NB4 (cell line): Measurements from ENCODE around the gene BMP15.

Source experiments
- DNase-seq: peaks from one replicate; pipeline ENCODE4 v3.0.0; 2010; ENCODE audit warnings: low read depth
- H3K4me3 ChIP-seq: one replicate; pipeline ENCODE4 v1.5.1; 2011; ENCODE audit warnings: mild to moderate bottlenecking, low read depth, low read length, moderate library complexity
- CTCF ChIP-seq: IDR thresholded peaks from one replicate; pipeline ENCODE4 v1.5.1; 2012; ENCODE audit warnings: low read depth, low read length
- MAX ChIP-seq: IDR thresholded peaks from 2 replicates; pipeline ENCODE4 v1.6.1; 2011; ENCODE audit warnings: low read depth, low read length
- MYC ChIP-seq: IDR thresholded peaks from 2 replicates; pipeline ENCODE4 v1.6.1; 2011; ENCODE audit warnings: low read depth, low read length
- POLR2A ChIP-seq: IDR thresholded peaks from 2 replicates; pipeline ENCODE4 v1.6.1; 2011; ENCODE audit warnings: mild to moderate bottlenecking; ENCODE audit not compliant: insufficient read length; ENCODE audit errors: extremely low read depth

The BMP15 gene

GRCh38 chrX:50952406-50952805 is 41.9 kb downstream of the BMP15 start:
- DNase-seq, result no peak
- no peak overlapping the region for H3K4me3 ChIP-seq
- TF ChIP-seq MAX, result no peak
- no peak for TF ChIP-seq MYC
- TF ChIP-seq POLR2A, result no peak
- no peak for TF ChIP-seq CTCF

- TF ChIP-seq MAX, result no peak
- no peak for TF ChIP-seq CTCF
- no peak for TF ChIP-seq POLR2A
- no peak for TF ChIP-seq MYC
- no peak for DNase-seq
- H3K4me3 ChIP-seq, result no peak overlapping the region
Observed at GRCh38 chrX:50953832-50954231, 43.3 kb downstream of the BMP15 start.

GRCh38 chrX:50962156-50962555 is 51.6 kb downstream of the BMP15 start:
- TF ChIP-seq MAX (no peak), CTCF (no peak), MYC (no peak), POLR2A (no peak)

GRCh38 chrX:50963842-50964241 is 53.3 kb downstream of the BMP15 start:
- no peak overlapping the region for H3K4me3 ChIP-seq
- no peak for DNase-seq
- TF ChIP-seq POLR2A (no peak), MAX (no peak), CTCF (no peak), MYC (no peak)

More at GRCh38 chrX:50962156-50962555, 51.6 kb downstream of the BMP15 start:
- no peak overlapping the region for H3K4me3 ChIP-seq
- no peak for DNase-seq
